ENCODE results near the gene CHIT1.

The CHIT1 gene

DNA sequence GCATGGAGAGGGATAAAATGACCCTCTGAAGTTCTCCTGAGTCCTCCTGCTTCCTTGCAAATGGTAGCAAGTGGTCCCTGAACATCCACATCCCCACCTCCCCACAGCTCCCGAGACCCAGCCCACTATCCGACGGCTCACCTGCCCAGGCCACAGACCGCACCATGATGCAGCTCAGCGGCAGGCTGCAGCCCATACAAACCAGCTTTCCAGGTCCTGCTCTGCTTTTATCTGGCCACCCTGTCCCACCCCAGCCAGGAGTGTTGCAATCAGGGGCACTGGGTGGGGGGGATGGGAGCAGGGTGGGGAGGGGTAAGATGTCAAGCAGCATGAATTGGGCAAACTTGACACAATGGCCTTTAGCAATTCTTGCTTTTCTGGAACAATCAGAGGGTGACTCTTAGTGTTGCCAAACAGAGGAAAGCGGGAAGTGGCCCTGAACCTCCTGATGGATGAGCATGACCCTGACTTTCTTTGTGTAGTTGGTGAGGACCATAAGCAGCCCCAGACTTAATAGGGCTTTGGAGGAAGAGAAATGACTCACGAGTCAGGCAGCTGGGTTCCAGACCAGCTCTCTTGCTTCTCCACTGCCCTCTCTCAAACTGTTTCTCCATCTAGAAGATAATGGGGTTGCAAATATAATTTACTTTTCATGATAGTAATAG, at the start of gene CHIT1:
Gene CHIT1, minus strand, starts transcription at position 203 of the 665 bp plus-strand sequence. Its CDS starts 37 bp downstream, at position 166.
- H3K27ac ChIP-seq (ENCODE audit: low read depth, low read length), result no peak within 1 kb of the TSS
- H3K4me1 ChIP-seq (ENCODE audit: control insufficient read depth, insufficient read depth, low read length), result no peaks in the 10 kb centered on the region
- no peak within 1 kb of the TSS for H3K4me3 ChIP-seq (ENCODE audit: low read depth, low read length)
- no peaks in the 10 kb centered on the region for H3K36me3 ChIP-seq (ENCODE audit: control insufficient read depth, insufficient read depth, low read length)
- H3K9me3 ChIP-seq (ENCODE audit: control insufficient read depth, insufficient read depth, low read depth, low read length), result peaks cover 8% of the 10 kb centered on the region
- H3K9ac ChIP-seq (ENCODE audit: low read length), result no peak within 1 kb of the TSS
- H3K27me3 ChIP-seq (ENCODE audit: control insufficient read depth, insufficient read depth, low read length), result peaks cover 24% of the 10 kb centered on the region; the same call in 1 of the 2 replicates

DNA sequence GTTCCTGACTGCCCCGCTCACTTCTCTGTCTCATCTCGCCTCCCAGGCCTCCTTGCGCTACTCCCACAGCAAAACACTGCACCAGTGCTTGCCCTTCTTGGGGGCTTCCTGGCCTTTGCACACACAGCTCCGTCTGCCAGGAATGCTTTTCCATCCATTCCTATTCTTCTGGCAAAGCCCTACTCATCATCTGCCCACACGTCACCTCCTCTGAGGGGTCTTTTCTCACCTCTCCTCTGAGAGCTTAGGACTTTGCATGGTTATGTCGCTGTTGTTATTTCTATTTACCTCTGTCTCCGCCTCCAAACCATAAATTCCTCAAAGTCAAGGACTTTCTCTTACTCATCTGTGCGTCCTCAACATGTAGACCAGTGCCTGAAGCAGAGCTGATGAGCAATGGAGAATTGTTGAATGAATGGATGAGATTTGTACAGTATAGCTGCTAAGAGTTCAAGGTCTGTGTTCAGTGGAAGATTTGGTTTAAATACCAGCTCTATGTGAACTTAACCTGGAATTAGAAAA, 49.5 kb upstream of the CHIT1 start:
- Histone ChIP-seq H3K9ac (ENCODE audit: low read length) (no peak overlapping the region), H3K27ac (ENCODE audit: low read depth, low read length) (no peak overlapping the region), H3K4me3 (ENCODE audit: low read depth, low read length) (no peak overlapping the region; the same call in 1 of the 2 replicates)

DNA sequence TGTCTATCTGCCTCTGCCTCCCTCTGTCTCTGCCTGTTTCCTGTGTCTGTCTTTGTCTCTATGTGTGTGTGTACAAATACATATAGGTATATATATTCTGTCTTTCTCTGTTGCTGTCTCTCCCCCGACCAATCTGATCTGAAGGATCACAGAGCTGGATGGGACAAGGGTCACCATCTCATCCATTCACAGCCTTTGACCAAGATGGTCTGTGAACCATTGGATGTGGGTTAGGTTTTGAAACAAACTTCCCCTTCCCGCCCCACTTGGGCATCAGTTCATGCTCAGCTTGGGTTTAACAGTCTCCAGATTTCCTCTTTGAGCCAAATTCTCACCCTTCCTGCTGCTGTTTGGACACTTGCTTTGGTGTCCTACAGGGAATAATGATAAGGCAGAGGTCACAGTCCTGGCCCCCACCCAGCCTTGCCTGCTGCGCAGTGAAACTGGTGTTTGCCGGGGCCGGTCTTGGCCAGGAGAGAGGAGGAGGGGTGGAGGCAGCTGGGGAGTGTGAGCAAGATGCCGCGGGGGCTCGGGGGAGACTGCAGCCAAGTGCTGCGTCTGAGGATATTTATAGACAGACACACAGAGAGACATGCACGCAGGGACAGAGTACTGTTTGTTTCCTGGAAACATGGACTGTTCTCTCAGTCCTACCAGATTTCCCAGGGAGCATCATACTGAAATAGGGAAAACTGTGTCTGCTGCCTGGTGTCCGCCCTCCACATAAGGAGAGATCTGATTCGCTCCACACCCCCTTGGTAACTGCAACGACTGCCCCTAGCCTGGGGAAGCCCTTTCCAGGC, 48.8 kb upstream of the CHIT1 start:
- Histone ChIP-seq H3K27me3 (ENCODE audit: control insufficient read depth, insufficient read depth, low read length) (peaks cover 27% of the 10 kb centered on the region; the same call in 1 of the 2 replicates), H3K9ac (ENCODE audit: low read length) (no peak overlapping the region), H3K4me3 (ENCODE audit: low read depth, low read length) (no peak overlapping the region), H3K9me3 (ENCODE audit: control insufficient read depth, insufficient read depth, low read depth, low read length) (no peaks in the 10 kb centered on the region), H3K4me1 (ENCODE audit: control insufficient read depth, insufficient read depth, low read length) (peaks cover 36% of the 10 kb centered on the region), H3K27ac (ENCODE audit: low read depth, low read length) (no peak overlapping the region), H3K36me3 (ENCODE audit: control insufficient read depth, insufficient read depth, low read length) (no peaks in the 10 kb centered on the region)

More for the DNA sequence above, 49.5 kb upstream of the CHIT1 start:
- peaks cover 20% of the 10 kb centered on the region; the same call in 1 of the 2 replicates for H3K27me3 ChIP-seq (ENCODE audit: control insufficient read depth, insufficient read depth, low read length)
- no peaks in the 10 kb centered on the region for H3K9me3 ChIP-seq (ENCODE audit: control insufficient read depth, insufficient read depth, low read depth, low read length)
- H3K36me3 ChIP-seq (ENCODE audit: control insufficient read depth, insufficient read depth, low read length), result no peaks in the 10 kb centered on the region
- peaks cover 29% of the 10 kb centered on the region for H3K4me1 ChIP-seq (ENCODE audit: control insufficient read depth, insufficient read depth, low read length)

DNA sequence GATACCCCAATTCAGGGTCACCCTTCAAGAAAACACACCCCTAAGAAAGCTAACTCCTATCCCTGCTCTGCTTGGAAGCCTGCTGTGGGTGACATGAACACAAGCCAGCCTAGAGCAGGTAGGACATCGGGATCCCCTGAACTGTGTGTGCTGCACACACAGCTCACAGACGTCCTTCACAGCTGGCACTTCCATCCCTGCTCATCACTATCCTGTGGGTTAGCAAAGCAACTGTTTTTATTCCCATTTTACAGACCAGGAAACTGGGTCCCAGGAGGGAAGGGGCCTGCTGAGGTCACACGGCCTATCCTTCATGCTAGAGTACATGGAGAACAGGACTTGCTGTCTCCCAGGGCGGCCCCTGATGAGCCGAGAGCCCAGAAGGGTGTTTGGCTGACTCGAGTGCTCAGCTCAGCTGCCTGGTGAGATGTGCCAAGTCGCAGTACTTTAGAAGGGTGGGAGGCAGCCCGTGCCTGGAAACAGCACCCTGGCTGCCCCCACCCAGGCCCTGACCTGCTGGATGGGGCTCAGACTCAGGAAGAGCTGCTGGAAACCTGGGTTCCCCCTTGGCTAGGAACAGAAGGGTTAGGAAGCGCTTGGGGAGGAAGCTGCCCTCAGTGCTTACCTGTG, 47.6 kb upstream of the CHIT1 start:
- Histone ChIP-seq H3K4me3 (ENCODE audit: low read depth, low read length) (no peak overlapping the region), H3K9me3 (ENCODE audit: control insufficient read depth, insufficient read depth, low read depth, low read length) (no peaks in the 10 kb centered on the region), H3K36me3 (ENCODE audit: control insufficient read depth, insufficient read depth, low read length) (no peaks in the 10 kb centered on the region), H3K27me3 (ENCODE audit: control insufficient read depth, insufficient read depth, low read length) (peaks cover 37% of the 10 kb centered on the region), H3K27ac (ENCODE audit: low read depth, low read length) (no peak overlapping the region), H3K4me1 (ENCODE audit: control insufficient read depth, insufficient read depth, low read length) (peaks cover 27% of the 10 kb centered on the region), H3K9ac (ENCODE audit: low read length) (no peak overlapping the region)

DNA sequence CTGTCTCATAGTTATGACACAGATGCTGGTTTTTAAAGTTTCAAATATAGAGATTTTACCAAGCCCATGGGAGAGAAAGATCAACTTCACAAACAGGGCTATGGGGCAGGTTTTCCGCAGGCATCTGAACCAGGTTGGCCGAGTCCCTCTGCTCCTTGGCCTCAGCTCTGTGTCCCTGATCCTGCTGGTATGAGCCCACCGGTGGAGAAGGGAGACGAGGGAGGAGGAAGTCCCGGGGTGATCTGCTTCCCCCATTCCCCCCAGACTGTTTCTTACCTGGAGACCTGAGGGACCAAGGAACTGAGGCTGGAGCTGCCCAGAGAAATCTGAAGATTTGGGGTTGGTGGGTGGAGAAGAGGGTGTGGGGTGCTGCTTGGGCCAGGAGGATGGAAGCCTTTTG, 46.9 kb upstream of the CHIT1 start:
- Histone ChIP-seq H3K9ac (ENCODE audit: low read length) (no peak overlapping the region), H3K9me3 (ENCODE audit: control insufficient read depth, insufficient read depth, low read depth, low read length) (no peaks in the 10 kb centered on the region), H3K27ac (ENCODE audit: low read depth, low read length) (no peak overlapping the region), H3K4me3 (ENCODE audit: low read depth, low read length) (no peak overlapping the region), H3K27me3 (ENCODE audit: control insufficient read depth, insufficient read depth, low read length) (peaks cover 40% of the 10 kb centered on the region), H3K36me3 (ENCODE audit: control insufficient read depth, insufficient read depth, low read length) (no peaks in the 10 kb centered on the region), H3K4me1 (ENCODE audit: control insufficient read depth, insufficient read depth, low read length) (peaks cover 25% of the 10 kb centered on the region)

DNA sequence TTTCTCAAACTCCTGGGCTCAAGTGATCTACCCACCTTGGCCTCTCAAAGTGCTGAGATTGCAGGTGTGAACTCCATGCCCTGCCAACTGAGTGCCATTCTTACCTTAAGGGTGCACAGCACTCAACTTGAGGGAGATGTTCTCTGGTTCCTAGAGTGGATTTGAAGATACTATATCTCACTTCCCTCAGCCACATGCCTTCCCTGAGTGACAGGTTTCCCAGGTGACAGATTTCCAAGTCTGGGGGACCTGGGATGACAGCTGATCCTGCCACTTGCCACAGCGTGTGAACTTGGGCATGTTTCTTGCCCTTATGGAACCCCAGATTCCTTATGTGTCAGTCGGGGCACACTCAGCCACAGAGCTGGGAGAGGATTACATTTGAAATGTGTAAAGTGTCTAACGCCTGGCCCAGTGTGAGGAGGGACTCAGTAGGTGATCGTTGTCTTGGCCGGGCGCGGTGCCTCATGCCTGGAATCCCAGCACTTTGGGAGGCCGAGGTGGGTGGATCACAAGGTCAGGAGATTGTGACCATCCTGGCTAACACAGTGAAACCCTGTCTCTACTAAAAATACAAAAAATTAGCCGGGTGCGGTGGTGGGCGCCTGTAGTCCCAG, 46.3 kb upstream of the CHIT1 start:
- Histone ChIP-seq H3K4me1 (ENCODE audit: control insufficient read depth, insufficient read depth, low read length) (peaks cover 27% of the 10 kb centered on the region), H3K4me3 (ENCODE audit: low read depth, low read length) (no peak overlapping the region), H3K9me3 (ENCODE audit: control insufficient read depth, insufficient read depth, low read depth, low read length) (no peaks in the 10 kb centered on the region), H3K27me3 (ENCODE audit: control insufficient read depth, insufficient read depth, low read length) (peaks cover 40% of the 10 kb centered on the region), H3K36me3 (ENCODE audit: control insufficient read depth, insufficient read depth, low read length) (no peaks in the 10 kb centered on the region), H3K9ac (ENCODE audit: low read length) (no peak overlapping the region), H3K27ac (ENCODE audit: low read depth, low read length) (no peak overlapping the region)

DNA sequence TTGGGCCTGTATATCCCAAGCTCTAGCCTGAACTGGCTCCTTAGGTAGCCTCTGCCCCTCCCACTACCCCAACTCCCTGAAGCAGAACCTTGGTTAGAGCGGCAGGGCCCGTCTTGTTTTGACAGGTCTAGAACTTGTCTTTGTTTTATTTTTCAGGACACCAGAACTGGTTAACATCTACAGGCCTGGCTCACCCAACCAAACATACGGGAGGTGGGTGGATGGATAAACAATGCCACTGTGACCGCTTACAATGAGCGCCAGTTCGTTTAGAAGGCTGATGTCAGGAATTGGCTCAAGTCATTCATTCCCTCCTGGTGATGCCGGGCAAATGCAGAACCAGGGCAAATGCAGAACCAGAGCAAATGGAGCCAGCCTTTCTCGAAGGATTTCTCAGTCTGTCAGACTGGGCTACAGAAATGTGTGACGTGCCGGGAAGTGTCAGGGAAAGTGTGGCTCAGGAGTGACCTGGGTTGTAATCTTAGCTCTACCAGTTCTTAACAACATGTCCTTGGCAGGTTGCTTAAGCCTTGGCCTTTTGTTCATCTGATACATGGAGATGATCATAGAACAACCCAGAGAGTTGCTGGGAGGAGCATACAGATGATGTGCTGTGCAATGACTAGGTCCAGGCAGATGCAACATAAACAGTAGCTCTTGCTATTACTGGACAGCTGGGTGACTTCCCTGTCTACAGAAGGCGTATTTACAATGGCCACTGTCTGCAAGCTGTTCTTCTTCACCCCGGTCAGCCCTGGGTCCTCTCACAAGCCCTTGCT, 45.3 kb upstream of the CHIT1 start:
- H3K9me3 ChIP-seq (ENCODE audit: control insufficient read depth, insufficient read depth, low read depth, low read length), result no peaks in the 10 kb centered on the region
- no peak overlapping the region for H3K27ac ChIP-seq (ENCODE audit: low read depth, low read length)
- no peak overlapping the region for H3K4me3 ChIP-seq (ENCODE audit: low read depth, low read length)

DNA sequence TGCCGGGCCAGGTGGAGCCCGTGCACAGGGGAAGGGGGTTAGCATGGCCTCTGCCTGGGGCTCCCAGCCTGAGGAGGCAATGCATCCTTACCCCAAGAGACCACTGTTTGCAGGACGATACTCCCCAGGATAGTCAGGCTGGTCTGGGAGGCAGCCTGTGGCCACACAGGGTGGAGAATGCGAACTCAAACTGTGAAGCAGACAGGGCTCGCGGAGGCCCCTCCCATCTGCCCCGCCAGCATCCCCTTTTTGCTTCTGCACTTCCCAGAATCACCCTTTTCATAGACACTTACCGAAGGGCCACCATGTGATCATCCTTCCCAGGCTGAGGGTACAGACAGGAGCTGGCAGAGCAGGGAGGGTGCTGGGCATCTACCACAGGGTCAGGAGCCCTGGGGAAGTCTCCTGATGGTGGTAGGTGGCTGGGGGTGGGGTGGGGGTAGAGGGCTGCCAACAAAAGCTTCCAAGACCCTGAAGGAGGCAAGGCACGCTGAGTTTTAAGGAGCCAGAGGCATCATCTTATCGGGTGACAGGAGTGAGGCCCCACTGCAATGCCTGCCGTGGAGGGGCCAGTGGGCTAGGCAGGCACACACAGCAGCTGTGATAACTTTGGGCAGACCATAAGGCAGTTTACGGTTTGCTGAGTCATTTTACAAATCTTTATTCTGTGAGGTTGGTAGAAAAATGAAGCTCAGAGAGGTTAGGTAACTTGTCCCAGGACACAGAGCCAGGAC, 44.6 kb upstream of the CHIT1 start:
- H3K27ac ChIP-seq (ENCODE audit: low read depth, low read length), result no peak overlapping the region
- H3K9ac ChIP-seq (ENCODE audit: low read length), result no peak overlapping the region
- H3K9me3 ChIP-seq (ENCODE audit: control insufficient read depth, insufficient read depth, low read depth, low read length), result no peaks in the 10 kb centered on the region
- no peaks in the 10 kb centered on the region for H3K36me3 ChIP-seq (ENCODE audit: control insufficient read depth, insufficient read depth, low read length)
- H3K4me1 ChIP-seq (ENCODE audit: control insufficient read depth, insufficient read depth, low read length), result peaks cover 27% of the 10 kb centered on the region
- peaks cover 40% of the 10 kb centered on the region for H3K27me3 ChIP-seq (ENCODE audit: control insufficient read depth, insufficient read depth, low read length)
- peak overlapping the region; percentile 45 for H3K4me3 ChIP-seq (ENCODE audit: low read depth, low read length)

More for the DNA sequence above, 45.3 kb upstream of the CHIT1 start:
- Histone ChIP-seq H3K36me3 (ENCODE audit: control insufficient read depth, insufficient read depth, low read length) (no peaks in the 10 kb centered on the region), H3K27me3 (ENCODE audit: control insufficient read depth, insufficient read depth, low read length) (peaks cover 40% of the 10 kb centered on the region), H3K9ac (ENCODE audit: low read length) (no peak overlapping the region), H3K4me1 (ENCODE audit: control insufficient read depth, insufficient read depth, low read length) (peaks cover 28% of the 10 kb centered on the region)

DNA sequence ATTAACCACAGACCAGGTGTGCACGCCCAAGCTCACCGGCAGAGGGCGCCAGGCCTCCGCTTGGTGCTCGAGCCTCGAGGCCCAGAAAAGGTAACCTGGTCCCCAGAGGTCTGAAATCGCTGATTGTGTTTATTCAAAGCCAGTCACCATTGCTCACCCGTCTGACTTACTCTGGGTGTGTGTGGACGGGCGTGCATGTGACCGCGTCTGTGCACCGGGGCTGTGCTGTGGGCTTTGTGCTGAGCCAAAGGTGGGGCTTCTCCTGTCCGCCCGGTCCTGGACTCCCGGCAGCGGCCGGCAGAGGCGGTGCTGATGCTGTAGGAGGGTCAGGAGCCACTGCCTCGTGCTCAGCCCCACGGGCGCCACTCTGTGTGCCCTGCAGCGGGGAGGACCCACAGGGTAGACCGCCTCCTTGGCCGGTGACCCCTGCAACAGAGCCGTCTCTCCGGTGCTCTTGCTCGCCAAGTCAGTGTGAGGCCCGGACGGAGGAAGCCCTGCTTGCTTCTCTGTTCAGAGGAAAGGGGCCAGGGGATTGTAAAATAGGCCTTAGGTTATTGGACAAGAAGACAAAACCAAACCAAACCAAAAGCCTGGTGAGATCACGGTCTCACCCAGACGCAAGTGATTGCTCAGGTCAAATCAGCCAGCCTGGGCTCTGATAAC, 43.9 kb upstream of the CHIT1 start:
- H3K9ac ChIP-seq (ENCODE audit: low read length), result no peak overlapping the region

More for the DNA sequence above, 43.9 kb upstream of the CHIT1 start:
- Histone ChIP-seq H3K27ac (ENCODE audit: low read depth, low read length) (no peak overlapping the region), H3K9me3 (ENCODE audit: control insufficient read depth, insufficient read depth, low read depth, low read length) (no peaks in the 10 kb centered on the region), H3K36me3 (ENCODE audit: control insufficient read depth, insufficient read depth, low read length) (no peaks in the 10 kb centered on the region), H3K27me3 (ENCODE audit: control insufficient read depth, insufficient read depth, low read length) (peaks cover 40% of the 10 kb centered on the region), H3K4me3 (ENCODE audit: low read depth, low read length) (peak overlapping the region; percentile 45), H3K4me1 (ENCODE audit: control insufficient read depth, insufficient read depth, low read length) (peaks cover 25% of the 10 kb centered on the region)
